ENCODE measurements around the gene SIVA1. TPM values are rescaled to one million over a fixed set of nuclear protein-coding genes. Genes with fewer than 3 reads are reported as not detected.

SIVA1 gene
- total and polyA plus RNA-seq, 9 of the 15 experiments (the other 6 are each of a cell fraction or from before 2014, with no cell fraction given), result 4.2 to 186 (median 54.2) TPM

DNA sequence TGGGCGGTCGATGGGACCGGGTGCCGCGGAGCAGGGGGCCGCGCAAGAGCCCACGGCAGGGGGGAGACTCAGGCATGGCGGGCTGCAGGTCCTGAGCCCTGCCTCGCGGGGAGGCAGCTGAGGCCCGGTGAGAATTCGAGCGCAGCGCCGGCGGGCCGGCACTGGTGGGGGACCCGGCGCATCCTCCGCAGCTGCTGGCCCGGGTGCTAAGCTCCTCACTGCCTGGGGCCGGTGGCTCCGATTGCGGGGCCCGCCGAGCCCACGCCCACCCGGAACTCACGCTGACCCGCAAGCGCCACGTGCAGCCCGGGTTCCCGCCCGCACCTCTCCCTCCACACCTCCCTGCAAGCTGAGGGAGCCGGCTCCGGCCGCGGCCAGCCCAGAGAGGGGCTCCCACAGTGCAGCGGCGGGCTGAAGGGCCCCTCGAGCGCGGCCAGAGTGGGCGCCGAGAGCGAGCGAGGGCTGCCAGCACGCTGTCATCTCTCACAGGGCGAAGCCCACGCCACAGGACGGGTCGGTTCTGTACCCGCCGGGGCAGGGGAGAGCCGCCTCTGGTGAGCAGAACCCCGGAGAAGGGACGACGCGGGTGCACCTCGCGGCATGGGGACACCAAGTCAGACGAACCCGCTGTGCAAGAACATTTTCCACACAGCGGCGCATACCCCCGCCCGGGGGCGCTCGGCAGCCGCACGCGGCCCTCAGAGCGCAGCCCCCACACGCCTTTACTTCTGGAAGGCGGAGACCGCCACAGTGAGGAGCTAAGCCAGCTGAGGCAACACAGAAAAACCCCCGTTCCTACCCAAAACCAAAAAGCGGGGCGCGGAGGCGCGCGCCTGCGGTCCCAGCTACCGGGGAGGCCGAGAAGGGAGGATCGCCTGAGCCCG lies 1.2 kb upstream of the SIVA1 start (continued):
- TF ChIP-seq, protein P1, sequence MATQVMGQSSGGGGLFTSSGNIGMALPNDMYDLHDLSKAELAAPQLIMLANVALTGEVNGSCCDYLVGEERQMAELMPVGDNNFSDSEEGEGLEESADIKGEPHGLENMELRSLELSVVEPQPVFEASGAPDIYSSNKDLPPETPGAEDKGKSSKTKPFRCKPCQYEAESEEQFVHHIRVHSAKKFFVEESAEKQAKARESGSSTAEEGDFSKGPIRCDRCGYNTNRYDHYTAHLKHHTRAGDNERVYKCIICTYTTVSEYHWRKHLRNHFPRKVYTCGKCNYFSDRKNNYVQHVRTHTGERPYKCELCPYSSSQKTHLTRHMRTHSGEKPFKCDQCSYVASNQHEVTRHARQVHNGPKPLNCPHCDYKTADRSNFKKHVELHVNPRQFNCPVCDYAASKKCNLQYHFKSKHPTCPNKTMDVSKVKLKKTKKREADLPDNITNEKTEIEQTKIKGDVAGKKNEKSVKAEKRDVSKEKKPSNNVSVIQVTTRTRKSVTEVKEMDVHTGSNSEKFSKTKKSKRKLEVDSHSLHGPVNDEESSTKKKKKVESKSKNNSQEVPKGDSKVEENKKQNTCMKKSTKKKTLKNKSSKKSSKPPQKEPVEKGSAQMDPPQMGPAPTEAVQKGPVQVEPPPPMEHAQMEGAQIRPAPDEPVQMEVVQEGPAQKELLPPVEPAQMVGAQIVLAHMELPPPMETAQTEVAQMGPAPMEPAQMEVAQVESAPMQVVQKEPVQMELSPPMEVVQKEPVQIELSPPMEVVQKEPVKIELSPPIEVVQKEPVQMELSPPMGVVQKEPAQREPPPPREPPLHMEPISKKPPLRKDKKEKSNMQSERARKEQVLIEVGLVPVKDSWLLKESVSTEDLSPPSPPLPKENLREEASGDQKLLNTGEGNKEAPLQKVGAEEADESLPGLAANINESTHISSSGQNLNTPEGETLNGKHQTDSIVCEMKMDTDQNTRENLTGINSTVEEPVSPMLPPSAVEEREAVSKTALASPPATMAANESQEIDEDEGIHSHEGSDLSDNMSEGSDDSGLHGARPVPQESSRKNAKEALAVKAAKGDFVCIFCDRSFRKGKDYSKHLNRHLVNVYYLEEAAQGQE (IDR thresholded peaks at IDR 0.05; ENCODE audit: borderline replicate concordance), result 0 out of 2 replicates have a peak, but pooled peaks have one; percentile 13
- TF ChIP-seq, protein P1 (CRISPR knock-in tag; IDR thresholded peaks at IDR 0.05; ENCODE audit: low read depth), result no peak
- TF ChIP-seq, protein P2, sequence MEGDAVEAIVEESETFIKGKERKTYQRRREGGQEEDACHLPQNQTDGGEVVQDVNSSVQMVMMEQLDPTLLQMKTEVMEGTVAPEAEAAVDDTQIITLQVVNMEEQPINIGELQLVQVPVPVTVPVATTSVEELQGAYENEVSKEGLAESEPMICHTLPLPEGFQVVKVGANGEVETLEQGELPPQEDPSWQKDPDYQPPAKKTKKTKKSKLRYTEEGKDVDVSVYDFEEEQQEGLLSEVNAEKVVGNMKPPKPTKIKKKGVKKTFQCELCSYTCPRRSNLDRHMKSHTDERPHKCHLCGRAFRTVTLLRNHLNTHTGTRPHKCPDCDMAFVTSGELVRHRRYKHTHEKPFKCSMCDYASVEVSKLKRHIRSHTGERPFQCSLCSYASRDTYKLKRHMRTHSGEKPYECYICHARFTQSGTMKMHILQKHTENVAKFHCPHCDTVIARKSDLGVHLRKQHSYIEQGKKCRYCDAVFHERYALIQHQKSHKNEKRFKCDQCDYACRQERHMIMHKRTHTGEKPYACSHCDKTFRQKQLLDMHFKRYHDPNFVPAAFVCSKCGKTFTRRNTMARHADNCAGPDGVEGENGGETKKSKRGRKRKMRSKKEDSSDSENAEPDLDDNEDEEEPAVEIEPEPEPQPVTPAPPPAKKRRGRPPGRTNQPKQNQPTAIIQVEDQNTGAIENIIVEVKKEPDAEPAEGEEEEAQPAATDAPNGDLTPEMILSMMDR (IDR thresholded peaks at IDR 0.05 in 2 of 3, conservative IDR thresholded peaks at IDR 0.05 in 1 of 3; ENCODE audit: insufficient read depth in 2 of 3, low read depth in 1 of 3, low read length in 3 of 3), result peak; percentile 53 to 71 (median 57); a peak in 5 of 6 replicates
- TF ChIP-seq TAF7 (tag; IDR thresholded peaks at IDR 0.05), result 0 out of 2 replicates have a peak, but pooled peaks have one; percentile 26
- no peak for TF ChIP-seq ATF1 (CRISPR knock-in tag; IDR thresholded peaks at IDR 0.05)
- no peak for TF ChIP-seq ATF1 (tag; IDR thresholded peaks at IDR 0.05)
- TF ChIP-seq, protein P3, sequence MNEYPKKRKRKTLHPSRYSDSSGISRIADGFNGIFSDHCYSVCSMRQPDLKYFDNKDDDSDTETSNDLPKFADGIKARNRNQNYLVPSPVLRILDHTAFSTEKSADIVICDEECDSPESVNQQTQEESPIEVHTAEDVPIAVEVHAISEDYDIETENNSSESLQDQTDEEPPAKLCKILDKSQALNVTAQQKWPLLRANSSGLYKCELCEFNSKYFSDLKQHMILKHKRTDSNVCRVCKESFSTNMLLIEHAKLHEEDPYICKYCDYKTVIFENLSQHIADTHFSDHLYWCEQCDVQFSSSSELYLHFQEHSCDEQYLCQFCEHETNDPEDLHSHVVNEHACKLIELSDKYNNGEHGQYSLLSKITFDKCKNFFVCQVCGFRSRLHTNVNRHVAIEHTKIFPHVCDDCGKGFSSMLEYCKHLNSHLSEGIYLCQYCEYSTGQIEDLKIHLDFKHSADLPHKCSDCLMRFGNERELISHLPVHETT (CRISPR knock-in tag; conservative IDR thresholded peaks at IDR 0.05 in 1 of 2, IDR thresholded peaks at IDR 0.05 in 1 of 2), result no peak
- peak; percentile 38; the same call in 1 of the 2 replicates for TF ChIP-seq DPF2 (IDR thresholded peaks at IDR 0.05)
- peak; percentile 29; the same call in 1 of the 2 replicates for TF ChIP-seq CEBPG (CRISPR knock-in tag; IDR thresholded peaks at IDR 0.05)
- TF ChIP-seq CEBPG (tag; conservative IDR thresholded peaks at IDR 0.05 in 1 of 2, IDR thresholded peaks at IDR 0.05 in 1 of 2), result no peak
- 0 out of 2 replicates have a peak, but pooled peaks have one; percentile 40 for TF ChIP-seq ZNF717 (CRISPR knock-in tag; IDR thresholded peaks at IDR 0.05)
- no peak for TF ChIP-seq TAL1 (IDR thresholded peaks at IDR 0.05)
- peak; percentile 38; the same call in 1 of the 2 replicates for TF ChIP-seq SMARCA4 (IDR thresholded peaks at IDR 0.05)
- TF ChIP-seq, protein P4, sequence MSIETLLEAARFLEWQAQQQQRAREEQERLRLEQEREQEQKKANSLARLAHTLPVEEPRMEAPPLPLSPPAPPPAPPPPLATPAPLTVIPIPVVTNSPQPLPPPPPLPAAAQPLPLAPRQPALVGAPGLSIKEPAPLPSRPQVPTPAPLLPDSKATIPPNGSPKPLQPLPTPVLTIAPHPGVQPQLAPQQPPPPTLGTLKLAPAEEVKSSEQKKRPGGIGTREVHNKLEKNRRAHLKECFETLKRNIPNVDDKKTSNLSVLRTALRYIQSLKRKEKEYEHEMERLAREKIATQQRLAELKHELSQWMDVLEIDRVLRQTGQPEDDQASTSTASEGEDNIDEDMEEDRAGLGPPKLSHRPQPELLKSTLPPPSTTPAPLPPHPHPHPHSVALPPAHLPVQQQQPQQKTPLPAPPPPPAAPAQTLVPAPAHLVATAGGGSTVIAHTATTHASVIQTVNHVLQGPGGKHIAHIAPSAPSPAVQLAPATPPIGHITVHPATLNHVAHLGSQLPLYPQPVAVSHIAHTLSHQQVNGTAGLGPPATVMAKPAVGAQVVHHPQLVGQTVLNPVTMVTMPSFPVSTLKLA (conservative IDR thresholded peaks at IDR 0.05), result peak; percentile 48 to 61

Measured in K562 (cell line).